ENCODE data around the gene POSTN. TPM values are rescaled to one million over a fixed set of nuclear protein-coding genes. Genes with fewer than 3 reads are reported as not detected.

POSTN gene, protein sequence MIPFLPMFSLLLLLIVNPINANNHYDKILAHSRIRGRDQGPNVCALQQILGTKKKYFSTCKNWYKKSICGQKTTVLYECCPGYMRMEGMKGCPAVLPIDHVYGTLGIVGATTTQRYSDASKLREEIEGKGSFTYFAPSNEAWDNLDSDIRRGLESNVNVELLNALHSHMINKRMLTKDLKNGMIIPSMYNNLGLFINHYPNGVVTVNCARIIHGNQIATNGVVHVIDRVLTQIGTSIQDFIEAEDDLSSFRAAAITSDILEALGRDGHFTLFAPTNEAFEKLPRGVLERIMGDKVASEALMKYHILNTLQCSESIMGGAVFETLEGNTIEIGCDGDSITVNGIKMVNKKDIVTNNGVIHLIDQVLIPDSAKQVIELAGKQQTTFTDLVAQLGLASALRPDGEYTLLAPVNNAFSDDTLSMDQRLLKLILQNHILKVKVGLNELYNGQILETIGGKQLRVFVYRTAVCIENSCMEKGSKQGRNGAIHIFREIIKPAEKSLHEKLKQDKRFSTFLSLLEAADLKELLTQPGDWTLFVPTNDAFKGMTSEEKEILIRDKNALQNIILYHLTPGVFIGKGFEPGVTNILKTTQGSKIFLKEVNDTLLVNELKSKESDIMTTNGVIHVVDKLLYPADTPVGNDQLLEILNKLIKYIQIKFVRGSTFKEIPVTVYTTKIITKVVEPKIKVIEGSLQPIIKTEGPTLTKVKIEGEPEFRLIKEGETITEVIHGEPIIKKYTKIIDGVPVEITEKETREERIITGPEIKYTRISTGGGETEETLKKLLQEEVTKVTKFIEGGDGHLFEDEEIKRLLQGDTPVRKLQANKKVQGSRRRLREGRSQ
- polyA plus RNA-seq (2013, experiment 1 of 2): 2.3 TPM
- polyA plus RNA-seq (2013, experiment 2 of 2): 2.7 TPM

DNA sequence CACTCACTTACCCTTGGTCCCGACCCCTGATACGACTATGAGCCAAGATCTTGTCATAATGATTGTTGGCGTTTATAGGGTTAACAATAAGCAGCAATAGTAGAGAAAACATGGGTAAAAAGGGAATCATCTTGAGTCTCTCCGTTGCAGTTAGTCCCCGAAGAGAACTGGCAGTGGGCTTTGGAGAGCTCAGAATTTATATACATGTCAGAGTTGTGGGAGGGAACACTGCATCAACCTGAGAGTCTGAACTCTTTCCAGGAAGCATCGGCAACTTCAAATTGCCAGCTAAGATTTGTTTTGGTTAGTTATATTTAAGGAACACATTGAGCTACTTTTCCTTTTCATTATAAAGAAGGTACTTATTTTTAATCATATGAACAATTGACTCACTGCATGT lies at the start of gene POSTN:
POSTN (minus strand) TSS at position 172 of the 400 bp plus-strand sequence; CDS start at position 130, 42 bp downstream.
- WGBS (ENCODE audit: extremely low coverage, insufficient coverage, low lambda C conversion rate): no CpG with 5 or more reads among the region's 6 CpGs
- DNase-seq: peak; percentile 6
- no peaks in the 10 kb centered on the region for H3K27me3 ChIP-seq (ENCODE audit: insufficient read depth, low read length, poor library complexity)
- H3K36me3 ChIP-seq (ENCODE audit: control insufficient read depth, insufficient read depth, low read length): no peaks in the 10 kb centered on the region
- no peak within 1 kb of the TSS for H2BK5ac ChIP-seq (ENCODE audit: low read length)
- H3K56ac ChIP-seq (ENCODE audit: low read length): no peak within 1 kb of the TSS
- no peak within 1 kb of the TSS for H3K4ac ChIP-seq (ENCODE audit: low read depth, low read length)
- H3K27ac ChIP-seq (ENCODE audit: low read depth, low read length): no peak within 1 kb of the TSS
- H4K5ac ChIP-seq (ENCODE audit: low read length): no peak within 1 kb of the TSS
- no peak within 1 kb of the TSS for H3K18ac ChIP-seq (ENCODE audit: low read length)
- H3K79me1 ChIP-seq (ENCODE audit: low read length): no peaks in the 10 kb centered on the region
- H3K4me3 ChIP-seq (ENCODE audit: low read length): no peak within 1 kb of the TSS
- H3K23ac ChIP-seq (ENCODE audit: low read length): no peak within 1 kb of the TSS
- H2AK5ac ChIP-seq (ENCODE audit: low read length): no peak within 1 kb of the TSS
- H3K79me2 ChIP-seq (ENCODE audit: control insufficient read depth, insufficient read depth, low read length): no peaks in the 10 kb centered on the region
- H2BK15ac ChIP-seq (replicated peaks; ENCODE audit: low read depth): no peak within 1 kb of the TSS
- H3K4me2 ChIP-seq (ENCODE audit: low read length): no peak within 1 kb of the TSS
- no peak within 1 kb of the TSS for H2BK120ac ChIP-seq (ENCODE audit: low read depth, low read length)
- H3K9ac ChIP-seq (ENCODE audit: low read length): no peak within 1 kb of the TSS
- H3K4me1 ChIP-seq (ENCODE audit: control insufficient read depth, low read depth, low read length): no peaks in the 10 kb centered on the region
- no peak within 1 kb of the TSS for H4K8ac ChIP-seq (ENCODE audit: low read depth, low read length)

- whole genome bisulfite sequencing (ENCODE audit: extremely low coverage, insufficient coverage, low lambda C conversion rate): no CpG with 5 or more reads among the region's 5 CpGs
- Histone ChIP-seq H2BK120ac (ENCODE audit: low read depth, low read length) (peak overlapping the region; percentile 88), H3K36me3 (ENCODE audit: control insufficient read depth, insufficient read depth, low read length) (no peaks in the 10 kb centered on the region), H2BK5ac (ENCODE audit: low read length) (peak overlapping the region; percentile 86), H3K56ac (ENCODE audit: low read length) (peak overlapping the region; percentile 79), H3K4me2 (ENCODE audit: low read length) (no peak overlapping the region), H3K9ac (ENCODE audit: low read length) (no peak overlapping the region), H3K4ac (ENCODE audit: low read depth, low read length) (no peak overlapping the region), H4K8ac (ENCODE audit: low read depth, low read length) (no peak overlapping the region), H3K4me1 (ENCODE audit: control insufficient read depth, low read depth, low read length) (peaks cover 4% of the 10 kb centered on the region), H3K18ac (ENCODE audit: low read length) (peak overlapping the region; percentile 84), H3K79me2 (ENCODE audit: control insufficient read depth, insufficient read depth, low read length) (no peaks in the 10 kb centered on the region), H3K79me1 (ENCODE audit: low read length) (no peaks in the 10 kb centered on the region), H2AK5ac (ENCODE audit: low read length) (no peak overlapping the region), H4K5ac (ENCODE audit: low read length) (no peak overlapping the region), H3K27ac (ENCODE audit: low read depth, low read length) (peak overlapping the region; percentile 94), H3K4me3 (ENCODE audit: low read length) (no peak overlapping the region), H3K23ac (ENCODE audit: low read length) (no peak overlapping the region), H3K27me3 (ENCODE audit: insufficient read depth, low read length, poor library complexity) (no peaks in the 10 kb centered on the region), H2BK15ac (replicated peaks; ENCODE audit: low read depth) (no peak overlapping the region)
- peak; percentile 97 for DNase-seq
Measured at GRCh38 chr13:37647031-37647650, 48.6 kb upstream of the POSTN start.

GRCh38 chr13:37646531-37646930 lies 48.0 kb upstream of the POSTN start:
- Histone ChIP-seq H3K79me1 (ENCODE audit: low read length) (no peaks in the 10 kb centered on the region), H2AK5ac (ENCODE audit: low read length) (no peak overlapping the region), H3K4me3 (ENCODE audit: low read length) (no peak overlapping the region), H3K23ac (ENCODE audit: low read length) (no peak overlapping the region), H2BK120ac (ENCODE audit: low read depth, low read length) (no peak overlapping the region), H3K36me3 (ENCODE audit: control insufficient read depth, insufficient read depth, low read length) (no peaks in the 10 kb centered on the region), H3K9ac (ENCODE audit: low read length) (no peak overlapping the region), H3K18ac (ENCODE audit: low read length) (no peak overlapping the region), H2BK15ac (replicated peaks; ENCODE audit: low read depth) (no peak overlapping the region), H2BK5ac (ENCODE audit: low read length) (no peak overlapping the region), H4K5ac (ENCODE audit: low read length) (no peak overlapping the region), H3K4ac (ENCODE audit: low read depth, low read length) (no peak overlapping the region), H3K27ac (ENCODE audit: low read depth, low read length) (peak overlapping the region; percentile 95), H3K4me1 (ENCODE audit: control insufficient read depth, low read depth, low read length) (peaks cover 4% of the 10 kb centered on the region), H3K56ac (ENCODE audit: low read length) (no peak overlapping the region), H4K8ac (ENCODE audit: low read depth, low read length) (no peak overlapping the region), H3K27me3 (ENCODE audit: insufficient read depth, low read length, poor library complexity) (no peaks in the 10 kb centered on the region), H3K79me2 (ENCODE audit: control insufficient read depth, insufficient read depth, low read length) (no peaks in the 10 kb centered on the region), H3K4me2 (ENCODE audit: low read length) (no peak overlapping the region)
- WGBS (ENCODE audit: extremely low coverage, insufficient coverage, low lambda C conversion rate): no CpG with 5 or more reads among the region's 3 CpGs
- DNase-seq: peak; percentile 50

DNA sequence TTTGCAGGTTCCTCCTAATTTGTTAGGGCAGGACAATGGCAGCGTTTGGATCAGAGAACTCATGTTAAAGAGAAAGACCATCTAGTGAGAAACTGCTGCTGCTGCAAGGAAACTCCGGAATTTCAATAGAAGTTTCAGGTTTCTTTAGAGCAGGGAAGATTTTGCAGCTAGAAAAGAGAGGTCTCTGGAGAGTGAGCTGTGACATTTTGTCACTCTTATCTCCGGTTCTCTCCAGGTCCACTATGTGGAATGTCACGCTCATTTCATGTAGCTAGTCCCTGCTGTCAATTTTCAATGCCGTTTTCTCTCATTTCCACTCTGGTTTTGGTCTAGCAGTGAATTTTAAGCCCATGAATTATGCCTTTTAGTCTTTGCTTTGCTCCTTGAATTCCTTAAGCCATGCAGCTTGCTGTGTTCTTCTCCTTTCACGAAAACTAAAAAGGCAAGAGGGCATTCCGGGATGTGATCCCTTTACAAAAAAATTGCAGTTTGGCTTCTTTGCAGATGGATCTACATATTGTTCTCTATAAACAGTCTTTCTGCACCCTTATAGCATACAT lies 46.7 kb upstream of the POSTN start:
- H3K27ac ChIP-seq (ENCODE audit: low read depth, low read length): peak overlapping the region; percentile 95
- no peak overlapping the region for H3K4me3 ChIP-seq (ENCODE audit: low read length)
- no peaks in the 10 kb centered on the region for H3K27me3 ChIP-seq (ENCODE audit: insufficient read depth, low read length, poor library complexity)
- no peaks in the 10 kb centered on the region for H3K79me1 ChIP-seq (ENCODE audit: low read length)
- no CpG with 5 or more reads among the region's 7 CpGs for WGBS (ENCODE audit: extremely low coverage, insufficient coverage, low lambda C conversion rate)
- peak overlapping the region; percentile 66 for H3K56ac ChIP-seq (ENCODE audit: low read length)
- no peak overlapping the region for H3K4me2 ChIP-seq (ENCODE audit: low read length)
- H3K36me3 ChIP-seq (ENCODE audit: control insufficient read depth, insufficient read depth, low read length): no peaks in the 10 kb centered on the region
- DNase-seq: peak; percentile 95
- no peak overlapping the region for H2BK120ac ChIP-seq (ENCODE audit: low read depth, low read length)
- no peak overlapping the region for H3K9ac ChIP-seq (ENCODE audit: low read length)
- H2BK15ac ChIP-seq (replicated peaks; ENCODE audit: low read depth): peak overlapping the region; percentile 36
- no peak overlapping the region for H2AK5ac ChIP-seq (ENCODE audit: low read length)
- no peak overlapping the region for H3K4ac ChIP-seq (ENCODE audit: low read depth, low read length)
- no peak overlapping the region for H4K8ac ChIP-seq (ENCODE audit: low read depth, low read length)
- peak overlapping the region; percentile 80 for H3K18ac ChIP-seq (ENCODE audit: low read length)
- H3K79me2 ChIP-seq (ENCODE audit: control insufficient read depth, insufficient read depth, low read length): no peaks in the 10 kb centered on the region
- H3K23ac ChIP-seq (ENCODE audit: low read length): no peak overlapping the region
- H3K4me1 ChIP-seq (ENCODE audit: control insufficient read depth, low read depth, low read length): peaks cover 4% of the 10 kb centered on the region
- H2BK5ac ChIP-seq (ENCODE audit: low read length): peak overlapping the region; percentile 98
- H4K5ac ChIP-seq (ENCODE audit: low read length): no peak overlapping the region

DNA sequence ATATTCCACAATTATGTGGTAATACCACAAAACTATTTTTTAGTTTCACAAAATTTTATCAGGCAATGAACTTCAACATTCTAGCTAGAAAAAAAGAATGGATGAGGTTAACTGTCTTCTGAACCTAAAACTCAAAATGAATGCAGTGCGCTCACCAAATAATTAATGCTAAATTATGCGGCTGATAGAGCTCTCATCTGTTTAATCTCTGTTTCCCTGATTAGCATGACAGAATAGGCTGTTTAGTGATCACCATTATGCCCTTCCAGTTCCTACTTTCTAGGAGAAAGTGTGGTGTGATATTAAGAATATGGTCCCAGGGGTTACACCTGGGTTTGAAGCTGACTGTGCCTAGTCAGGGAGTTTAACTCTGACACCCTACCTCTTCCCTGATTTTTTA lies 42.8 kb upstream of the POSTN start:
- Histone ChIP-seq H3K23ac (ENCODE audit: low read length) (no peak overlapping the region), H3K27me3 (ENCODE audit: insufficient read depth, low read length, poor library complexity) (no peaks in the 10 kb centered on the region), H3K79me1 (ENCODE audit: low read length) (no peaks in the 10 kb centered on the region), H4K5ac (ENCODE audit: low read length) (no peak overlapping the region), H2BK15ac (replicated peaks; ENCODE audit: low read depth) (no peak overlapping the region), H3K56ac (ENCODE audit: low read length) (no peak overlapping the region), H4K8ac (ENCODE audit: low read depth, low read length) (no peak overlapping the region), H3K9ac (ENCODE audit: low read length) (no peak overlapping the region), H2AK5ac (ENCODE audit: low read length) (no peak overlapping the region), H3K4ac (ENCODE audit: low read depth, low read length) (no peak overlapping the region), H3K4me2 (ENCODE audit: low read length) (no peak overlapping the region), H3K18ac (ENCODE audit: low read length) (no peak overlapping the region), H3K4me3 (ENCODE audit: low read length) (no peak overlapping the region), H3K79me2 (ENCODE audit: control insufficient read depth, insufficient read depth, low read length) (no peaks in the 10 kb centered on the region), H2BK120ac (ENCODE audit: low read depth, low read length) (no peak overlapping the region), H3K4me1 (ENCODE audit: control insufficient read depth, low read depth, low read length) (peaks cover 4% of the 10 kb centered on the region), H3K27ac (ENCODE audit: low read depth, low read length) (no peak overlapping the region), H2BK5ac (ENCODE audit: low read length) (no peak overlapping the region), H3K36me3 (ENCODE audit: control insufficient read depth, insufficient read depth, low read length) (no peaks in the 10 kb centered on the region)
- WGBS (ENCODE audit: extremely low coverage, insufficient coverage, low lambda C conversion rate): no CpG with 5 or more reads among the region's 2 CpGs
- no peak for DNase-seq

Data from mesendoderm (in vitro differentiated cells).